Neural cell (in vitro differentiated cells): ENCODE results near the gene ARHGEF10L. TPM values are rescaled to one million over a fixed set of nuclear protein-coding genes. Genes with fewer than 3 reads are reported as not detected.

Source experiments
- H2AFZ ChIP-seq: fragments of 200-600, 300-800 bp; sonication (generic), shearing (Covaris generic); 2 replicates; pipeline ENCODE4 v1.6.0; 2014; ENCODE audit warnings: low read depth, mild to moderate bottlenecking, antibody characterized with exemption, low read length, moderate library complexity
- H3F3A ChIP-seq: fragments of 200-600 bp; shearing (Covaris generic); 2 replicates; pipeline ENCODE4 v1.6.1; 2016; ENCODE audit warnings: mild to moderate bottlenecking, moderate library complexity, mixed read lengths, antibody characterized with exemption, low read length; ENCODE audit not compliant: insufficient read depth, poor library complexity, severe bottlenecking
- H3K27ac ChIP-seq: fragments of 200-600, 300-800 bp; sonication (generic), shearing (Covaris generic); 2 replicates; pipeline ENCODE4 v1.5.1; 2014; ENCODE audit warnings: mild to moderate bottlenecking, low read length, moderate library complexity
- H3K27me3 ChIP-seq: fragments of 300-800, 200-600 bp; sonication (generic), shearing (Covaris generic); 2 replicates; pipeline ENCODE4 v1.6.0; 2014; ENCODE audit warnings: mild to moderate bottlenecking, low read depth, low read length, moderate library complexity; ENCODE audit not compliant: insufficient read depth
- H3K36me3 ChIP-seq: fragments of 300-800, 200-600 bp; sonication (generic), shearing (Covaris generic); 2 replicates; pipeline ENCODE4 v1.5.1; 2014; ENCODE audit warnings: mild to moderate bottlenecking, antibody characterized with exemption, low read length, moderate library complexity; ENCODE audit not compliant: insufficient read depth
- H3K4me2 ChIP-seq: fragments of 300-800, 200-600 bp; sonication (generic), shearing (Covaris generic); 2 replicates; pipeline ENCODE4 v1.6.0; 2014; ENCODE audit warnings: mild to moderate bottlenecking, low read length
- H3K4me3 ChIP-seq: fragments of 300-800, 200-600 bp; sonication (generic), shearing (Covaris generic); 2 replicates; pipeline ENCODE4 v1.5.1; 2014; ENCODE audit warnings: mild to moderate bottlenecking, low read length, moderate library complexity
- H3K79me2 ChIP-seq: fragments of 200-600 bp; shearing (Covaris generic); replicated peaks from 2 replicates; pipeline ENCODE4 v1.6.0; 2014; ENCODE audit warnings: mild to moderate bottlenecking, low read length, moderate library complexity; ENCODE audit not compliant: insufficient read depth
- H3K9ac ChIP-seq: fragments of 300-800, 200-600 bp; sonication (generic), shearing (Covaris generic); 2 replicates; pipeline ENCODE4 v1.6.1; 2016; ENCODE audit warnings: mild to moderate bottlenecking, low read length, mixed read lengths
- H3K9me2 ChIP-seq: fragments of 200-600 bp; shearing (Covaris generic); 2 replicates; pipeline ENCODE4 v1.6.1; 2016; ENCODE audit warnings: mild to moderate bottlenecking, low read length, mixed read lengths; ENCODE audit not compliant: insufficient read depth
- H3K9me3 ChIP-seq: fragments of 200-600, 300-800 bp; sonication (generic), shearing (Covaris generic); 2 replicates; pipeline ENCODE4 v1.6.1; 2016; ENCODE audit warnings: mild to moderate bottlenecking, mixed run types, low read length, moderate library complexity, mixed read lengths
- H4K20me1 ChIP-seq: fragments of 200-600 bp; shearing (Covaris generic); 2 replicates; pipeline ENCODE4 v1.6.1; 2016; ENCODE audit warnings: mild to moderate bottlenecking, mixed run types; ENCODE audit not compliant: insufficient read depth
- EP300 ChIP-seq: fragments of 450-650 bp; conservative IDR thresholded peaks from 2 replicates; pipeline ENCODE4 v1.6.1; 2014; ENCODE audit warnings: antibody characterized with exemption, mild to moderate bottlenecking, moderate library complexity; ENCODE audit not compliant: poor library complexity, severe bottlenecking
- EZH2 ChIP-seq: fragments of 200-600, 300-800 bp; shearing (Covaris generic), sonication (generic); IDR thresholded peaks from 2 replicates; pipeline ENCODE4 v1.6.1; 2014; ENCODE audit warnings: antibody characterized with exemption, low read length, borderline replicate concordance, mild to moderate bottlenecking; ENCODE audit not compliant: insufficient read depth, poor library complexity, severe bottlenecking
- MXI1 ChIP-seq: fragments of 450-650 bp; conservative IDR thresholded peaks from 2 replicates; pipeline ENCODE4 v1.6.1; 2014; ENCODE audit warnings: antibody characterized with exemption, mild to moderate bottlenecking; ENCODE audit not compliant: poor library complexity, severe bottlenecking
- POLR2AphosphoS5 ChIP-seq: IDR thresholded peaks from 2 replicates; pipeline ENCODE4 v1.6.1; 2012
- RAD21 ChIP-seq: fragments of 450-650 bp; conservative IDR thresholded peaks from 2 replicates; pipeline ENCODE4 v1.6.1; 2014; ENCODE audit warnings: antibody characterized with exemption, mild to moderate bottlenecking, moderate library complexity
- SMC3 ChIP-seq: fragments of 450-650 bp; conservative IDR thresholded peaks from 2 replicates; pipeline ENCODE4 v1.6.1; 2014; ENCODE audit warnings: antibody characterized with exemption, mild to moderate bottlenecking, moderate library complexity; ENCODE audit not compliant: poor library complexity
- TAF1 ChIP-seq: IDR thresholded peaks from 2 replicates; pipeline ENCODE4 v1.6.1; 2012; ENCODE audit warnings: low read depth
- polyA plus RNA-seq: library from polyadenylated mRNA; depleted of rRNA; stranded (reverse); fragments of >200 nt; gene quantifications from 2 replicates; pipeline ENCODE4 v1.2.3, GENCODE V29; 2014
- TF ChIP-seq, protein P1 (sequence below): fragments of 450-650 bp; IDR thresholded peaks from 2 replicates; pipeline ENCODE4 v1.5.1; 2014; ENCODE audit warnings: antibody characterized with exemption, mild to moderate bottlenecking, moderate library complexity; ENCODE audit not compliant: poor library complexity, severe bottlenecking
- TF ChIP-seq, protein P2 (sequence below): IDR thresholded peaks from 2 replicates; pipeline ENCODE4 v1.6.1; 2012; ENCODE audit warnings: borderline replicate concordance

Gene ARHGEF10L
- polyA plus RNA-seq, 1 donor from 2014 or later = 123 TPM

DNA sequence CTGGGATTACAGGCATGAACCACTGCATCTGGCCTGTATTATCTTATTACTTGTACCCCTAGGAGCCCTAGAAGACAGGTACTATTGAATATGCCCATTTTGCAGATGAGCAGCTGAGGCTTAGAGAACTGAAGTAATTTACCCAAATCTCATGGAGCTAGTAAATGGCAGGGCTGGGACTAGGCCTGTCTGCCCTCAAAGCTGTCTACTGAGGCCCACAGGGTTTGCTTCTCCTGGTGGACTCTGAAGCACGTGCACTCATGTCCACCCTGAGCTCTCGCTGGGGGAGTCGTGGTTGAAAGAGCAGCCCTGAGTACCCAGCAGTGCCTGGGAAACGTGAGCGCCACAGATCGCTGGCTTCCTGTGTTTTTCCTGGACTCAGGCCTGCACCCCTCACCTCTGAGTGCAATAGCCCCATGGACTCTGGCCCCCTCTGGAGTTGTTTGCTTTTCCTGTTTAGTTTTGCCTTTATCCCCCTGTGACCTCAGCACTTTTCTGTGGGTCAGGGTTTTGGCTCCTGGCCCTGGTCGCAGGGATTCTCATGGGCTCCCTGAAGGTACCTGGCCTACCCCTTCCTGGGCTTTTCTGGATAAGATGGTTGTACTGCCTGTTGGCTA is 52.4 kb downstream of the ARHGEF10L start:
- H3K9me3 ChIP-seq = no peaks in the 10 kb centered on the region
- H3K9me2 ChIP-seq = no peaks in the 10 kb centered on the region
- TF ChIP-seq TAF1 (no peak), SMC3 (no peak), MXI1 (no peak), EP300 (no peak), POLR2AphosphoS5 (no peak), EZH2 (no peak), RAD21 (no peak)
- TF ChIP-seq, protein P1, sequence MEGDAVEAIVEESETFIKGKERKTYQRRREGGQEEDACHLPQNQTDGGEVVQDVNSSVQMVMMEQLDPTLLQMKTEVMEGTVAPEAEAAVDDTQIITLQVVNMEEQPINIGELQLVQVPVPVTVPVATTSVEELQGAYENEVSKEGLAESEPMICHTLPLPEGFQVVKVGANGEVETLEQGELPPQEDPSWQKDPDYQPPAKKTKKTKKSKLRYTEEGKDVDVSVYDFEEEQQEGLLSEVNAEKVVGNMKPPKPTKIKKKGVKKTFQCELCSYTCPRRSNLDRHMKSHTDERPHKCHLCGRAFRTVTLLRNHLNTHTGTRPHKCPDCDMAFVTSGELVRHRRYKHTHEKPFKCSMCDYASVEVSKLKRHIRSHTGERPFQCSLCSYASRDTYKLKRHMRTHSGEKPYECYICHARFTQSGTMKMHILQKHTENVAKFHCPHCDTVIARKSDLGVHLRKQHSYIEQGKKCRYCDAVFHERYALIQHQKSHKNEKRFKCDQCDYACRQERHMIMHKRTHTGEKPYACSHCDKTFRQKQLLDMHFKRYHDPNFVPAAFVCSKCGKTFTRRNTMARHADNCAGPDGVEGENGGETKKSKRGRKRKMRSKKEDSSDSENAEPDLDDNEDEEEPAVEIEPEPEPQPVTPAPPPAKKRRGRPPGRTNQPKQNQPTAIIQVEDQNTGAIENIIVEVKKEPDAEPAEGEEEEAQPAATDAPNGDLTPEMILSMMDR = no peak
- TF ChIP-seq, protein P2, sequence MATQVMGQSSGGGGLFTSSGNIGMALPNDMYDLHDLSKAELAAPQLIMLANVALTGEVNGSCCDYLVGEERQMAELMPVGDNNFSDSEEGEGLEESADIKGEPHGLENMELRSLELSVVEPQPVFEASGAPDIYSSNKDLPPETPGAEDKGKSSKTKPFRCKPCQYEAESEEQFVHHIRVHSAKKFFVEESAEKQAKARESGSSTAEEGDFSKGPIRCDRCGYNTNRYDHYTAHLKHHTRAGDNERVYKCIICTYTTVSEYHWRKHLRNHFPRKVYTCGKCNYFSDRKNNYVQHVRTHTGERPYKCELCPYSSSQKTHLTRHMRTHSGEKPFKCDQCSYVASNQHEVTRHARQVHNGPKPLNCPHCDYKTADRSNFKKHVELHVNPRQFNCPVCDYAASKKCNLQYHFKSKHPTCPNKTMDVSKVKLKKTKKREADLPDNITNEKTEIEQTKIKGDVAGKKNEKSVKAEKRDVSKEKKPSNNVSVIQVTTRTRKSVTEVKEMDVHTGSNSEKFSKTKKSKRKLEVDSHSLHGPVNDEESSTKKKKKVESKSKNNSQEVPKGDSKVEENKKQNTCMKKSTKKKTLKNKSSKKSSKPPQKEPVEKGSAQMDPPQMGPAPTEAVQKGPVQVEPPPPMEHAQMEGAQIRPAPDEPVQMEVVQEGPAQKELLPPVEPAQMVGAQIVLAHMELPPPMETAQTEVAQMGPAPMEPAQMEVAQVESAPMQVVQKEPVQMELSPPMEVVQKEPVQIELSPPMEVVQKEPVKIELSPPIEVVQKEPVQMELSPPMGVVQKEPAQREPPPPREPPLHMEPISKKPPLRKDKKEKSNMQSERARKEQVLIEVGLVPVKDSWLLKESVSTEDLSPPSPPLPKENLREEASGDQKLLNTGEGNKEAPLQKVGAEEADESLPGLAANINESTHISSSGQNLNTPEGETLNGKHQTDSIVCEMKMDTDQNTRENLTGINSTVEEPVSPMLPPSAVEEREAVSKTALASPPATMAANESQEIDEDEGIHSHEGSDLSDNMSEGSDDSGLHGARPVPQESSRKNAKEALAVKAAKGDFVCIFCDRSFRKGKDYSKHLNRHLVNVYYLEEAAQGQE = no peak
- no peaks in the 10 kb centered on the region for H3K36me3 ChIP-seq
- no peak overlapping the region for H2AFZ ChIP-seq
- no peak overlapping the region for H3K4me3 ChIP-seq
- H3K27ac ChIP-seq = no peak overlapping the region
- no peaks in the 10 kb centered on the region for H4K20me1 ChIP-seq
- H3K9ac ChIP-seq = no peak overlapping the region
- H3K4me2 ChIP-seq = no peak overlapping the region
- no peaks in the 10 kb centered on the region for H3F3A ChIP-seq
- no peaks in the 10 kb centered on the region for H3K27me3 ChIP-seq
- H3K79me2 ChIP-seq = no peaks in the 10 kb centered on the region

DNA sequence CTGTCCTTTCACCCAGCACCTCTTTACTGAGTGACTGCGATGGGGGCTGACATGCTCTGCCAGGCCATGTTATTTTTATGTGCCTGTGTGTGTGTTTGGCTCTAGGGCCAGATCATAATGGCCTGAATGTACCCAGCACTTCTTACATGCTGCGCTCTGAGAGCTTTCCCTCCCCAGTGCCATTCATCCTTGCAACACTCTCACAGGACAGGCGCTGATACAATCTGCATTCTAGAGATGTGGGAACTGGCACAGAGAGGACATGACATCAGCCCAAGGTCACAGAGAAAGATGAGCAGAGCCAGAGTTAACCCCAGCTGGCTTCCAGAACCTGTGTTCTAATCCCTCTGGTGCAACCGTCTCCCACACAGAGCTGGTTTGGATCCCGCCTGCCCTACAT is 54.5 kb downstream of the ARHGEF10L start:
- H4K20me1 ChIP-seq = no peaks in the 10 kb centered on the region
- no peak overlapping the region for H3K27ac ChIP-seq
- no peaks in the 10 kb centered on the region for H3K79me2 ChIP-seq
- H3K4me3 ChIP-seq = no peak overlapping the region
- H3F3A ChIP-seq = no peaks in the 10 kb centered on the region
- no peak overlapping the region for H3K4me2 ChIP-seq
- H3K27me3 ChIP-seq = no peaks in the 10 kb centered on the region
- H2AFZ ChIP-seq = no peak overlapping the region
- no peaks in the 10 kb centered on the region for H3K9me3 ChIP-seq
- TF ChIP-seq TAF1 (no peak), RAD21 (no peak), POLR2AphosphoS5 (no peak), MXI1 (no peak), EP300 (no peak), EZH2 (no peak), SMC3 (no peak)
- TF ChIP-seq, protein P1 = no peak
- TF ChIP-seq, protein P2 = no peak
- H3K9me2 ChIP-seq = no peaks in the 10 kb centered on the region
- H3K36me3 ChIP-seq = no peaks in the 10 kb centered on the region
- no peak overlapping the region for H3K9ac ChIP-seq
